Lower leg skin (tissue), 4 donors: ENCODE results near the gene SLC41A2. TPM values are rescaled to one million over a fixed set of nuclear protein-coding genes. Genes with fewer than 3 reads are reported as not detected.
"Not testable (repeated sequence)": the region's sequence is repeated elsewhere in the genome, so short reads cannot be mapped to it uniquely, and the experiment has no call there.

Experiments used
- DNase-seq, 2 donors: peaks; one replicate each; pipeline ENCODE4 v3.0.0-alpha.2; 2019; ENCODE audit warnings: low spot score in 2 of 2
- H3K4me3 ChIP-seq: fragments of 200-600 bp; sonication (generic); 2 replicates; pipeline ENCODE4 v1.5.1; 2017; ENCODE audit warnings: mild to moderate bottlenecking, low read depth; ENCODE audit not compliant: poor library complexity, severe bottlenecking
- CTCF ChIP-seq, 3 donors: fragments of 450-650 bp; IDR thresholded peaks; one replicate each; pipeline ENCODE4 v1.5.1; 2016; ENCODE audit warnings: antibody characterized with exemption in 3 of 3, mild to moderate bottlenecking in 3 of 3, moderate library complexity in 2 of 3
- POLR2A ChIP-seq, 2 donors: fragments of 450-650 bp; IDR thresholded peaks; one replicate each; pipeline ENCODE4 v1.6.1; 2016 to 2017; ENCODE audit warnings: antibody characterized with exemption in 2 of 2, mild to moderate bottlenecking in 1 of 2, moderate library complexity in 1 of 2
- WGBS, 2 donors: methylation state at CpG; one replicate each; pipeline ENCODE4 v1.1.5; 2018; 5-methylcytosine and 5-hydroxymethylcytosine counted together
- intact Hi-C: fragments of 100-400 bp; cut with DNase I; formaldehyde crosslinking; loops from one replicate; pipeline ENCODE4 v1.15.0; 2023; ENCODE audit warnings: low total_unique reads
- total RNA-seq, 4 donors: library from RNA; depleted of rRNA; stranded (reverse); fragments of >200 nt; gene quantifications; one replicate each; pipeline ENCODE4 v1.1.0, GENCODE V29; 2016

The SLC41A2 gene
- total RNA-seq, 4 donors from 2014 or later: 1.8 to 6.7 (median 4.5) TPM

DNA sequence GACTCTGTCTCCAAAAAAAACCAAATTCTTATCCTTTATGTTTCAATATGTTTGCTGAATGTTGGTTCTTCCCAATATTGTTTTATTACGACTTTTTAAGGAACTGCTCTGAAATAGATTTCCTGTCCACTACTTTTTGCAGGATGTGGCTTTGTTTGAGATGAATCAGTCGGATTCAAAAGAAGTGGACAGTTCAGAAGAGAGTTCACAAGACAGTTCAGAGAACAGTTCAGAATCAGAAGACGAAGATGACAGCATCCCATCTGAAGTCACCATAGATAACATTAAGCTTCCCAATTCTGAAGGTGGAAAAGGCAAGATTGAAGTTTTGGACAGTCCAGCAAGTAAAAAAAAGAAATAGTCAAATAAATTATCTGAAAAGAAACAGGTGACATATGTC is 36.2 kb upstream of the SLC41A2 start:
- 78 to 80% methylated on average over 3 of the region's 3 CpGs for WGBS, 2 donors
- intact Hi-C loops: no loop called here
- no peak for TF ChIP-seq POLR2A (IDR thresholded peaks at IDR 0.05)
- TF ChIP-seq CTCF (IDR thresholded peaks at IDR 0.05): no peak
- no peak overlapping the region for H3K4me3 ChIP-seq
- no peak for DNase-seq

- no peak for DNase-seq
These were observed 33.6 kb upstream of the SLC41A2 start for GRCh38 chr12:104991565-104992128.

DNA sequence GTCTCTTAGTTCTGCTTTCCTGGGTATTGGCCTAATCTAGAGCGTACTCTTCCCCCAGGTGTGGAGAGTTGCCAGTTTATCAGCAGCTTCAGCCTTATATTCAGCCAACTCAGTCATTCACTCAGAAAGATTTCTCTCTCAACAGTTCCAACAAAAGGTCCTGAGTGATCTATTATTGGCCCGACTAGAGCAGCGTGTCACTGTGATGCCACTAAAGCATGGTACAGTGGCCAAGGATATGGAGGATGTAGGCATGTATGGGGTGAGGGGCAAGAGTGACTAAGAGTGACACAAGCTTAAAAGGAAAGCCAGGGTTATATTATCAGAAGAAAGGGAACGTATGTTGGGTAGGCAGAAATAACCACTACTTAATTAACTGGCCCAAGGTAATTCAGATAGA is 32.9 kb upstream of the SLC41A2 start:
- 94 to 96% methylated on average over 4 of the region's 4 CpGs for WGBS, 2 donors
- intact Hi-C loops: no loop called here
- DNase-seq: no peak
- no peak overlapping the region for H3K4me3 ChIP-seq
- no peak for TF ChIP-seq CTCF (IDR thresholded peaks at IDR 0.05)
- TF ChIP-seq POLR2A (IDR thresholded peaks at IDR 0.05): no peak

More at GRCh38 chr12:104991565-104992128, 33.6 kb upstream of the SLC41A2 start:
- 82 to 86% methylated on average over 3 of the region's 3 CpGs for WGBS, 2 donors
- no peak overlapping the region for H3K4me3 ChIP-seq
- TF ChIP-seq POLR2A (IDR thresholded peaks at IDR 0.05): no peak
- intact Hi-C loops: no loop called here

DNA sequence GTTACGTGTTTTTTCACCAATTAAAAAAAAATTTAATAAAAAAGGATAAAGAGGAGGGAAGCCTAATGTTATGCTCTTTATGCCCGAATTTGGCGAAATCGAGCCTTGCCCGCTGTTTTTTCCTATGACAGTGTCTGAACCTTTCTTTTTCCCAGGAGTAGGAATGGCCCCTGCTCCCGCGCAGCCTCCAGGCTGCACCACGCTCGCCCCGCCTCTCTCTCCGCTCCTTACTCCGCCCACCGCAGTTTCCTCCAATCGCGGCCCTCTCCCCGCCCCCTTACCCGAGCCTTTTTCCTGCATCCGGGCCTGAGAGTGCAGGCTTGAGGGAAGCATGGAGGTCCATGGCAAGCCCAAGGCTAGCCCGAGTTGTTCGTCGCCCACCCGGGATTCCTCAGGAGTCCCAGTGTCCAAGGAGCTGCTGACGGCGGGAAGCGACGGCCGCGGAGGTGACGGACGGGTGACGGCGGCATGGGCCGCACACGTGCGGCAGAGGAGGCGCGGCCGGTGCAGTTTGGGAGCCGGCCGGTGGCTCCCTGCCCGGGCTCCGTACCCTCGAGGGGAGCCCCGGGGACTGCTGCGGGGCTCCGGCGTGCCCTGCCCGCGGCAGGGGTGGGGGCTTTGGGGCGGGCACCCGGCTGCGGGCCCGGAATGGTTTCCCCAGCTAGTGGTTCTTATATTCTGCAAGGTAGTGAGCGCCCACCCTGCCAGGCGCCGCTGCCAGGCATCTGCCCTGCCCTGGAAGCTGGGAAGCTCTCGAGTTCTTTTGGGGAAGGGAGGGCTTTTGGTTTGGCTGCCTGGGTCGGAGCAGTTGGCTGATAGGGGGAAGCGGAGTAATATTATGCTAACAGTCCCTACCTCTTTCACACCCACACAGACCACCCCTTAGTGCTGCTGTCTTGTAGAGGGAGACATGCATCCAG is 28.2 kb upstream of the SLC41A2 start, which contains the start of gene NOPCHAP1:
Gene NOPCHAP1, plus strand, starts transcription at position 295 of the 920 bp plus-strand sequence. Its CDS starts 37 bp downstream, at position 332.
- intact Hi-C loops: no loop called here
- WGBS, 2 donors: 0 to 1% methylated on average over 38 to 50 of the region's 59 CpGs
- H3K4me3 ChIP-seq: peak within 1 kb of the TSS; percentile 74
- DNase-seq: peak; percentile 93 to 98
- TF ChIP-seq CTCF (IDR thresholded peaks at IDR 0.05) (no peak), POLR2A (IDR thresholded peaks at IDR 0.05) (no peak)

DNA sequence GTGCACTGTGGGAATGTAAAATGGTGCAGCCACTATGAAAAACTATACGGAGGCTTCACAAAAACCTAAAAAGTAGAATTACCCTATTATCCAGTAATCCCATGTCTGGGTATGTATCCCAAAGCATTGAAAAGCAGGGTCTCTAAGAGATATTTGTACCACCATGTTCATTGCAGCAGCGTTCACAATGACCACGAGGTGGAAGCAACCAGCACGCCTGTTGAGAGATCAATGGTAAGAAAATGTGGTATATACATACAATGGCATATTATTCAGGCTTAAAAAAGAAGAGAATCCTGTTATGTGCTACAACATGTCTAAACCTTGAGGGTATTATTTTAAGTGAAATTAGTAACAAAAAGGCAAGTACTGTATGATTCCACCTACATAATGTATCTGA is 27.1 kb upstream of the SLC41A2 start:
- TF ChIP-seq POLR2A (IDR thresholded peaks at IDR 0.05) (no peak), CTCF (IDR thresholded peaks at IDR 0.05) (no peak)
- intact Hi-C loops: no loop called here
- DNase-seq: no peak
- no peak overlapping the region for H3K4me3 ChIP-seq
- 90 to 91% methylated on average over 4 of the region's 4 CpGs for WGBS, 2 donors

DNA sequence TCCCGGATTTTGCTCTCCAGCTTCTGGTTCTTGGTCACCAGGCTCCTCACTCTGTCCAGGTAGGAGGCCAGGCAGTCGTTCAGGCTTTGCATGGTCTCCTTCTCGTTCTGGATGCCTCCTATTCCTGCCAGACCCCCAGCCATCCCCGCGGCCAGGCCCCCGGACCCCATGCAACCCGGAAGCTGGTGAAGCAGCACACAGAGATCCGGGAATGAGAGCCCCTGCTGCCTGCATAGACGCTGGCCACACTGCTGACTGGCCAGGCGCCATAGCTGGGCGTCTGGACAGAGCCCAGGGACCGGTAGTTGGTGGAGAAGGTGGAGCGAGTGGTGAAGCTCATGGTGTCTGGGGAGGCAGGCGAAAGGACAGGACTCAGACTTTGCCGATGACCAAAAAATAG is 19.6 kb upstream of the SLC41A2 start:
- DNase-seq, H3K4me3 ChIP-seq, intact Hi-C loops: not testable (repeated sequence)
- WGBS, 2 donors: 92 to 93% methylated on average over 15 of the region's 15 CpGs
